Peyer's patch (tissue), 4 donors: ENCODE results near the gene SACM1L. TPM values are rescaled to one million over a fixed set of nuclear protein-coding genes. Genes with fewer than 3 reads are reported as not detected.

Experiments used
- DNase-seq, 3 donors: peaks; one replicate each; pipeline ENCODE4 v3.0.0-alpha.2; 2017 to 2019
- H3K27ac ChIP-seq, 4 donors: fragments of 200-600 bp; sonication (generic); one replicate each; pipeline ENCODE4 v1.5.1; 2016 to 2019
- H3K27me3 ChIP-seq, 2 donors: fragments of 200-600 bp; sonication (generic); one replicate each; pipeline ENCODE4 v1.5.1; 2019
- H3K36me3 ChIP-seq, 3 donors: fragments of 200-600 bp; sonication (generic); one replicate each; pipeline ENCODE4 v1.5.1; 2016 to 2019
- H3K4me1 ChIP-seq, 4 donors: fragments of 200-600 bp; sonication (generic); one replicate each; pipeline ENCODE4 v1.5.1; 2016 to 2019
- H3K4me3 ChIP-seq, 4 donors: fragments of 200-600 bp; sonication (generic); 1 replicate in 3 of 4; 2 replicates in 1 of 4; pipeline ENCODE4 v1.5.1; 2016 to 2019; ENCODE audit warnings: mild to moderate bottlenecking in 1 of 4
- H3K9me3 ChIP-seq, 4 donors: fragments of 200-600 bp; sonication (generic); one replicate each; pipeline ENCODE4 v1.5.1; 2016 to 2019; ENCODE audit warnings: mild to moderate bottlenecking in 1 of 4
- POLR2A ChIP-seq, 2 donors: fragments of 450-650 bp; IDR thresholded peaks; one replicate each; pipeline ENCODE4 v1.5.1; 2017; ENCODE audit warnings: antibody characterized with exemption in 2 of 2, mild to moderate bottlenecking in 2 of 2, moderate library complexity in 2 of 2
- total RNA-seq, 4 donors: library from RNA; depleted of rRNA; stranded (reverse); fragments of >200 nt; gene quantifications; one replicate each; pipeline ENCODE4 v1.1.0, GENCODE V29; 2016
- TF ChIP-seq, protein P1 (sequence below), 6 experiments: fragments of 450-650 bp in 4 of 6; fragments of 200-600 bp in 2 of 6; sonication (generic) in 1 of 6; IDR thresholded peaks; one replicate each; pipeline ENCODE4 v1.5.1; 2017 to 2019; ENCODE audit warnings: antibody characterized with exemption in 6 of 6, mild to moderate bottlenecking in 3 of 6, moderate library complexity in 1 of 6

The SACM1L gene
- total RNA-seq, 4 donors from 2014 or later: 42.0 to 79.2 (median 59.2) TPM

DNA sequence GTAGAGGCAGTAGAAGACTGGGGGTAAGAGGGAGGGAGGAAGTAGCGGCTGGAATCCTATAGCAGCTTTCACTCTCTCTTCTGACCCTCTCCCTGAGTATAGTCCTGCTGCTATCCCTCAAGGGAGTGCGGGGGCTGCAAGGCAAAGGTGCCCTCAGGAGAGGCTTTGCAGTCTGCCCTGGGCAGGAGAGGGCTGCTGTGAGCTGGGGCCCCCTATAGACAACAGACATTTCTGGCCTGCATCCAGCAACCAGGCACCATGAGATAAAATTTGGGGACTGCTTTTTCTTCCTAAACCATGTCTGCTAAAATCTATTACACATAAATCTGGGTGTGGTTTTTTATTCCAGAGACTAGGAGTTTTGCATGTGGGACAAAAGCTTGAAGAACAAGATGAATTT lies 48.0 kb downstream of the SACM1L start:
- peaks cover 9 to 89% (median 12%) of the 10 kb centered on the region in 3 donors for H3K36me3 ChIP-seq
- DNase-seq: no peak

DNA sequence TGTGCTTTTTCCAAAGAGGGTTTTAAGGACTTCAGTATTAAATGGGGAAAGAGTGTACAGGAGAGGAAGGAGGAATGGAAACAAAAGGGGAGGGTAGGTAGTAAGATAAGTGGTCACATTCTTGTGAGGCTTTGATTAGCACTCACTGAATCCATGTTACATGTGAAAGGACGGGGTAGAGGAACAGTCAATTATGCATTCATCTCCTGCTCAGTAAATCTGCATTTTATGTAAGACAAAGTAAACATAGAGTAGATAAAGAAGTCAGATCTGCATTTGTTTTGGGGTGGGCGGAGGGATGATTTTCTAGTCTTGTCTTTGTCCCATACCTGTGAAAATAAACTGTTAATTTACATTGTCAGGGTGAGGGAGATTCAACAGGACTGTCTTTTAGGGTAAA lies 50.8 kb downstream of the SACM1L start:
- no peaks in the 10 kb centered on the region for H3K27me3 ChIP-seq
- H3K27ac ChIP-seq: no peak overlapping the region
- no peak overlapping the region for H3K4me3 ChIP-seq
- DNase-seq: no peak
- no peaks in the 10 kb centered on the region for H3K4me1 ChIP-seq
- H3K9me3 ChIP-seq: no peaks in the 10 kb centered on the region
- peaks cover 3 to 76% (median 12%) of the 10 kb centered on the region in 3 donors for H3K36me3 ChIP-seq
- TF ChIP-seq POLR2A (IDR thresholded peaks at IDR 0.05): no peak
- TF ChIP-seq, protein P1, sequence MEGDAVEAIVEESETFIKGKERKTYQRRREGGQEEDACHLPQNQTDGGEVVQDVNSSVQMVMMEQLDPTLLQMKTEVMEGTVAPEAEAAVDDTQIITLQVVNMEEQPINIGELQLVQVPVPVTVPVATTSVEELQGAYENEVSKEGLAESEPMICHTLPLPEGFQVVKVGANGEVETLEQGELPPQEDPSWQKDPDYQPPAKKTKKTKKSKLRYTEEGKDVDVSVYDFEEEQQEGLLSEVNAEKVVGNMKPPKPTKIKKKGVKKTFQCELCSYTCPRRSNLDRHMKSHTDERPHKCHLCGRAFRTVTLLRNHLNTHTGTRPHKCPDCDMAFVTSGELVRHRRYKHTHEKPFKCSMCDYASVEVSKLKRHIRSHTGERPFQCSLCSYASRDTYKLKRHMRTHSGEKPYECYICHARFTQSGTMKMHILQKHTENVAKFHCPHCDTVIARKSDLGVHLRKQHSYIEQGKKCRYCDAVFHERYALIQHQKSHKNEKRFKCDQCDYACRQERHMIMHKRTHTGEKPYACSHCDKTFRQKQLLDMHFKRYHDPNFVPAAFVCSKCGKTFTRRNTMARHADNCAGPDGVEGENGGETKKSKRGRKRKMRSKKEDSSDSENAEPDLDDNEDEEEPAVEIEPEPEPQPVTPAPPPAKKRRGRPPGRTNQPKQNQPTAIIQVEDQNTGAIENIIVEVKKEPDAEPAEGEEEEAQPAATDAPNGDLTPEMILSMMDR (IDR thresholded peaks at IDR 0.05): no peak

More for the DNA sequence above, 48.0 kb downstream of the SACM1L start:
- Histone ChIP-seq H3K27ac (no peak overlapping the region), H3K27me3 (no peaks in the 10 kb centered on the region), H3K4me1 (no peaks in the 10 kb centered on the region), H3K9me3 (no peaks in the 10 kb centered on the region), H3K4me3 (no peak overlapping the region)
- no peak for TF ChIP-seq POLR2A (IDR thresholded peaks at IDR 0.05)
- TF ChIP-seq, protein P1 (IDR thresholded peaks at IDR 0.05): no peak

GRCh38 chr3:45741247-45741646 lies 52.1 kb downstream of the SACM1L start:
- no peak for DNase-seq
- H3K27me3 ChIP-seq: no peaks in the 10 kb centered on the region
- H3K4me1 ChIP-seq: no peaks in the 10 kb centered on the region
- H3K4me3 ChIP-seq: no peak overlapping the region
- no peak overlapping the region for H3K27ac ChIP-seq
- H3K36me3 ChIP-seq: peaks cover 3 to 75% (median 10%) of the 10 kb centered on the region in 3 donors
- TF ChIP-seq POLR2A (IDR thresholded peaks at IDR 0.05): no peak
- TF ChIP-seq, protein P1 (IDR thresholded peaks at IDR 0.05): no peak
- H3K9me3 ChIP-seq: no peaks in the 10 kb centered on the region

GRCh38 chr3:45741742-45742460 lies 52.7 kb downstream of the SACM1L start:
- peak overlapping the region in 1 of 4 donors; percentile 35 for H3K27ac ChIP-seq
- no peak overlapping the region for H3K4me3 ChIP-seq
- DNase-seq: peak in 1 of 3 donors; percentile 64
- TF ChIP-seq, protein P1 (IDR thresholded peaks at IDR 0.05): no peak
- TF ChIP-seq POLR2A (IDR thresholded peaks at IDR 0.05): no peak
- H3K4me1 ChIP-seq: no peaks in the 10 kb centered on the region
- no peaks in the 10 kb centered on the region for H3K27me3 ChIP-seq
- H3K9me3 ChIP-seq: no peaks in the 10 kb centered on the region
- H3K36me3 ChIP-seq: peaks cover 3 to 75% (median 7%) of the 10 kb centered on the region in 3 donors

GRCh38 chr3:45742461-45743089 lies 53.4 kb downstream of the SACM1L start:
- Histone ChIP-seq H3K27me3 (no peaks in the 10 kb centered on the region), H3K36me3 (peaks cover 3 to 75% (median 7%) of the 10 kb centered on the region in 3 donors), H3K4me3 (no peak overlapping the region), H3K4me1 (no peaks in the 10 kb centered on the region), H3K9me3 (no peaks in the 10 kb centered on the region), H3K27ac (peak overlapping the region in 1 of 4 donors; percentile 35)
- TF ChIP-seq POLR2A (IDR thresholded peaks at IDR 0.05): no peak
- TF ChIP-seq, protein P1 (IDR thresholded peaks at IDR 0.05): no peak
- no peak for DNase-seq
